ENCODE results near the gene ILDR1.

Gene ILDR1

DNA sequence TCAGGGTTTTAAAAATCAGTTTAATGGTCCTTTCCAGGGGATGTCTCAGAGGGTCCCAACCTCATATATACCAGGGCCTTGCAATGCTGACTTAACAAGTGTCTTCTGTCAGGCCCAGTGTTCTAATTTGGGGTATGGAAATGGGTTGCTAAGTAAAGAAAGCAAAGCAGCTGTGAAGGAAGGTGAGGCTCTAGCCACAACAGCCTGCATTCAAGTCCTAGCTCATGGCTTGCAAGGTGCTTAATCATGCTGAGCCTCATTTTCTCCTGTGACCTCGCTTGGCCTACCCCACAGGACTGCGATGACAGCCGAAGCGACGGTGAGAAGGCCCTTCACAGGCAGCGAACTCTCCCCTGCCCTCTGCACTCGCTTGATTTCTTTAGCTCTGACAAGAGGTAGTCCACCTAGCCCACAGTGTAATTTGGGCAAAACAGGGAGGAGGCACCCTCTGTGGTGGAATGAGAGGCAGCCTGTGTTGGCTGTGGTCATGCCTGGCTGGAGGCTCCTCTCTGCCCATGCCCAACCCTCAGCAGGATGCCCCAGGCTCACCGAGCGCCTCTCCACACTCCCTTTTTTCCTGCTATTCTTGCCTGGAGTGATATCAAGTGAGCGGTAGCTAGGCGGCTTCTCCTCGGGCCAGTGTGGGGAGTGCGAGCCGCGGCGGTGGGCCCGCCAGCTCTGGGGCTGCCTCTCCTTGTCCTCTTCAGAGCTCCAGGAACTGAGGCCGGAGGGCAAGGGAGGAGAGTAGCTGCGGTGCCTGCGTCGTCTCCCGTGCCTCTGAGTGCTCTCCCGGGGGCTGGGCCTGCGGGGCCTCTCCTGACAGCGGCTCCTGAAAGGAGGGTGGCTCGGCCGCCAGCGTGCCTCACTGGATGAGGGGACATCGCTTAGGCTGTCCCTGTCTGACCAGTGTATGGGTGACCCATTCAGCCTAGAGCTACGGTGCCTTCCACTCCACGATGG lies 29.2 kb downstream of the ILDR1 start:
- no peak for DNase-seq

DNA sequence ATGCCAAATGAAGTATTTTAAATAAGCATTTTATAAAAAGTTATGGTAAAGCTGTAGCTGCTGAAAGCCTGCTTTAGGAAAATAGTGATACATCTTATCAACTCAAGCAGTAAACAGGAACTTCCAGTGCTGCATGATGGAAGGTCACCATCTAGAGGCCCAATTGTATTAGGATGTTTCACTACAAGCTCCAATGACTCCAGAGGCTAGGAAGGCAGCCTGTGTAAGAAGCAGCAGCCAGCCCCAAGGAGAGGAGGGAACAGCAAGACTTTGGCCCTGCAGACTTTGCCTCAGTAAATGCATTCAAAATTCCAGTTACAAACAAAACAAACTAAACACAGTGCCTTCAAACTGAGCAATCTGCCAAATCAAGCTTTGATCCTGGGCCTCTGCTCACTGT lies 32.1 kb downstream of the ILDR1 start:
- DNase-seq = no peak

DNA sequence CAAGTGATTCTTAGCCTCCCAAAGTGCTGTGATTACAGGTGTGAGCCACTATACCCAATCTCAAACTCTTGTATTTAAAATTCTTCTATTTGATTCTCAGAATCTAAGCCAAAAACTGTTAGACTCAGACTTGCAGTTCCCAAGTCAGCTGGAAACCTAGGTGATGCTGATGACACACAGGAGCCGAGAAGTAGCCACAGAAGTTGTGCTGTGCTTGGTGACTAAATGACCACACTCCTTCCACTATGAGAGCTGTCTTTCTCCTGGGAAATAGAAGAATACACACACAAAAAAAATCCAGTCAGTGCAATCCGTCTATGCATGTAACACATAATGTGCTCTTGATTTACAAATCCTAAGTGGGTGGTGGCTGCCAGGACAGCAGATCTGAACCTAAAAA lies 33.9 kb downstream of the ILDR1 start:
- DNase-seq = no peak

DNA sequence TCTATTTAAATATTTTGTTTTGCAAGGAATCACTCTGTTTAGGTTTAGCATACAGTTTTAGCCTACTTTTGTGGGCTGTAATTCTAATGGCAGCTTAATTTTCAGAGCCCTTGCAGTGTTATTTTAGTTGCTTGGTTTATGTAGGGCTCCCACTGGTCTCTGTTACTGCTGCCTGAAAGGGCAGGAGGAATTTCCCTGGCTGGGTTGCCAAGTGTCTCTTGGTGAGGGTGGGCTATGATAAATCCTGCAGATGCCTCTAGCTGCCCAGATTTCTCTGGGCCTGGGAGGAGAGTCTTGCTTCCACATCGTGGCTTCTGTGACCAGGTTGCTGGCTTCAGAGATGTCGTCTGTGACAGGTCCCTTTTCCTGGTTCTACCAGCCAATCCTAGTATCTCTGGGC lies 36.2 kb downstream of the ILDR1 start:
- DNase-seq = no peak

DNA sequence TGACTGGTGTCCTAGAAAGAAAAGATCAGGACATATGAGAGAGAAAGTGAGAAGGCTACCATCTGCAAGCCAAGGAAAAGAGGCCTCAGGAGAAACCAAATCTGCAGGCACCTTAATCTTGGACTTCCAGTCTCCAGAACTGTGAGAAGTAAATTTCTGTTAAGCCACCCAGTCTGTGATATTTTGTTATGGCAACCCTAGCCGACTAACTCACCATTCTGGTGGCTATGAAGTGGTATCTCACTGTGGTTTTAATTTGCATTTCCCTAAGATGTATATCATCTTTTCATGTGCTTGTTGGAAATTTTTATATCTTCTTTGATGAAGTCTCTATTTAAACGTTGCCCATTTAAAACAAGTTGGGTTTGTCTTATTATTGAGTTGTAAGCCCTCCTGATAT lies 40.6 kb downstream of the ILDR1 start:
- DNase-seq = no peak

DNA sequence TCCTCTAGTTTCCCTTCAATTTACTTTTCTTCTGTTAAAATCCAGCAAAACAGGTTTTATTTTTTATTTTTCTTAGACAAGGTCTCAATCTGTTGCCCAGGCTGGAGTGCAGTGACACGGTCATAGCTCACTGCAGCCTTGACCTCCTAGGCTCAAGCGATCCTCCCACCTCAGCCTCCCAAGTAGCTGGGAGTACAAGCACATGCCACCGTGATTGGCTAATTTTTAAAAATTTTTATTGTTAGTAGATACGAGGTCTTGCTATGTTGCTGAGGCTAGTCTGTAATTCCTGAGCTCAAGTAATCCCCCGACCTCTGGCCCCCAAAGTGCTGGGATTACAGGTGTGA lies 41.6 kb downstream of the ILDR1 start:
- no peak for DNase-seq

DNA sequence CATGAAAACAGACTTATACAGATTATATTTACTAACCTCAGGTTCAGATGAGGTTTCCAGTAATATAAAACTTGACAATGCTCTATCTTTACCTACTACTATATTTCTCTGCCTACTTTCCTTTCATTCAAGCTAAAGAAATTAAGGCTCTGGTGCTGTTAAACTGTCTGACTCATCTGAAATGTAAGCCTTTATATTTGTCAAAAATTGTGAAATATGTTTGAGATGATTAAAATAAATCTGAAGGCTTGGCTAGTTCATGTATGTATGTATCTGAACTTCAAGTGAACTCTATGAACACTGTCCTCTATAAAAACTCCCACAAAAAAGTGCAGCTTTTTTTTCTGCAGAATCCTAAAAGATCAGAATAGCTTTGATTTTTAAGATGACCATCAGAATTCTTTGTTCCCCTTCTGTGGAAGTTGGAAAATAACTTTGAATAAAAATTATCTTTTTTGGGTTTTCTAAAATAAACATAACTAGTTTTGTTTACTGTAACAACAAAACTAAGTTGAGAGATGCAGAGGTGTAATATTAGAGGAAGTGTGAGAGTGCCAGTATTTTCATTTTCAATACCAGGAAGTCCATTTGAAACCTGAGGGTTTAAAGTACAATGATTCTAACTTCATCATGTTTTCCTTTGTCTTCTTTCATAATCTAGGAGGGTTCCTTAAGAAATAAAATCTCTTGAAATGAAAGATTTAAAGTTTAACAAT lies 42.2 kb downstream of the ILDR1 start:
- no peak for DNase-seq

DNA sequence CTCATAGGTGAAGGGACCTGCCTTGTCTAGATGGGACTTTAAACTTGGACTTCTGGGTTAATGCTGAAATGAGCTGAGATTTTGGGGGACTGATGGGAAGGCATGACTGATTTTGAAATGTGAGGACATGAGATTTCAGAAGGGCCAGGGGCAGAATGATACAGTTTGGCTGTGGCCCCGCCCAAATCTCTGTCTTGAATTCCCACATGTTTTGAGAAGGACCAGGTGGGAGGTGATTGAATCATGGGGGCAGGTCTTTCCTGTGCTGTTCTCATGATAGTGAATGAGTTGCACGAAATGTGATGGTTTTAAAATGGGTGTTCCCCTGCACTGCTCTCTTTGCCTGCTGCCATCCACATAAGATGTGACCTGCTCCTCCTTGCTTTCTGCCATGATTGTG lies 42.8 kb downstream of the ILDR1 start:
- no peak for DNase-seq

DNA sequence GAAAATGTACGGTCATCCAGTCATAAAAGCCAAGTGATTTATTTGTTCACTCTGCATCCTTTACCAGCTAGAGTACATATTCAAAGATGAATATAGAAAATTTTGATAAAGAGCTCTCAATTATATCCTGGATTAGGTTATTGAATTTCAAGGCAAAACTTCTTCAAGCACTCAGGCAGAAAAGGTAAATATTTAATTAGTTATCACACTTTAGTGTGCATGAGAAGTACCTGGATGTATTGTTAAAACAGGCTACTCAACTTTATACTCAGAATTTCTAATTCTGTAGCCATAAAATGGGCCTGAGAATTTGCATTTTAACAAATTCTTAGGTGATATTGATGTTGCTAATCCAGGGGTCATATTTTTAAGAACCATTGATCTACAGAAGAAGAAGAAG lies 45.3 kb downstream of the ILDR1 start:
- no peak for DNase-seq

DNA sequence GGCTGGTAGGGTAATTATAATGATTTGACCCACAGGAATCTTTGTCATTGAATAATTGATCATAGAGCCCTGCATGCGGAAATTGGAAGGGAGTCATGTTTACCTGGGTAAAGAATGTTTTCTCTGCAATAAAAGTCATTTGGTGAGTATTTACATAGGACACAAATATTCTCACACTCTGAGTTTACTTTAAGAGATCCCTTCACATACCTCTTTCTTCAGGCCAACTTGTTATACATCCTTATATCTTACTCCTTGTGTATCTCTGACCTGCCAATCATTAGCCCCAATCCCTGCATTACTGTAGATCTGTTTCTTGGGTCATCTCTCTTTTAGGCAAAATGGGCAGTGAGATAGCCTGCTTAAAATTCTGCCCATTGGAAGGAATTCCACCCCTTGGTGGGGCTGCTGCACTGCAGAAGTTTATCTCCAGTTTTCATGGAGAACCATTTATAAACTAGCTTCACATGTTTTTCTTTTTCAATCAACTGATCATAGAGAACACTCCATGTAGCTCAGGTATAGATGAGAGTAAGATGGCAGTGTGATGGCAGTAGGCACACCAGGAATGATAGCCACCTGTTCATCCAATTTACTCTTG lies 46.2 kb downstream of the ILDR1 start:
- DNase-seq = no peak

DNA sequence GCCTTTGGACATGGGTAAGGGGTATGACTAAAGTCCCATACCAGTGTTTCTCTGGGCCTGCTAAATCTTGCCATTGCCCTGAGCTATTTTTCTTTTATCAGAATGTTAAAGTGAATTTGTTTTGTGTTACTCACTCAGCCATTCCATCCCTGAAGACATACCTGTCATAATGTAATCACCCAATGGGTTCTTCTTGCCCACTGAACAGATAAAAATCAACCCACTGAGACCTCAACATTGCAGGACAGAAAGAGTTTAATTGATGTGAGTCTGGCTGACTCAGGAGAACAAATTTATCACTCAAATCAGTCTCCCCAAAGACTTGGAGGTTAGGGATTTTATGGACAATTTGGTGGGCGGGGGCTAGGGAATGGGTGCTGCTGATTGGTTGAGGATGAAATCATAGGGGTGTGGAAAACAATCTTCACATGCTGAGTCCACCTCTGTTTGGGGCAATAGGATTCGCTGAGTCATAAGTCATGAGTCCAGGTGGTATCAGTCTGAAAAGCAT lies 47.4 kb downstream of the ILDR1 start:
- no peak for DNase-seq

DNA sequence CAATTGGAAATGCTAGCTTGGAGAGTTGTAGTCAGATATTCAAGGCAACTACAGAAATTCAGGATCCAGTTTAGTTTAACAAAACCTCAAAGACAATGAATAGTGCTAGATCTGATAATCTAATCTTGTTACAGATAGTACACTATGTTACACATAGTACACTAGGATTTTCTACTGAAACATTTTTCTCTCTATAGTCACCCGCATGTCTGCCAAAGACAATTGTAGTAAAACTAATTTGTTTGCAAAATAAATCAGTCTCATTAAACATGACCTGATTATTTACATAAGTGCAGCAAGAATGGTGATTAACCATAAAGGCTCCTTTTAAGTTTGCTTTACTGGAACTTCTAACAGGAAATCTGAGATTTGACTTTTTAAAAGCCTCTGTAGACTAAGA lies 52.0 kb downstream of the ILDR1 start:
- no peak for DNase-seq

DNA sequence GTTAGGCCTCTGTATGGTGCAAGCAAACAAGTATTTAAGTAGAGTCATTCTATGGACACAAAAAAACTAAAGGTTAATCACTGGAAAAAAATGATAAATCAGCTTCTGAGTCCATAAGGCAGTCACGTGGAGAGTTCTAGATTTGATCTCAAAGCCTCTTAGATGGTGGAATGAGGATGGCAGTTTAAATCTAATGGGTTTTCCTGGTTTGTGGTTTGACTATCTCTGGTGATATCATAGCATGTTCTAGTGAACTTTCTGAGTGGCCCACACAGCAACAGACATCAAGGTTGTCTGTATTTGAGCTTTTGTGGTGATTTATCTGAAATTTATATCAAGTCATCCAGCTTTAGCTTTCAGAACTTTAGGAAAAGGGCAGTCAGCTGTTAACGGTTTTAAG lies 52.4 kb downstream of the ILDR1 start:
- no peak for DNase-seq

DNA sequence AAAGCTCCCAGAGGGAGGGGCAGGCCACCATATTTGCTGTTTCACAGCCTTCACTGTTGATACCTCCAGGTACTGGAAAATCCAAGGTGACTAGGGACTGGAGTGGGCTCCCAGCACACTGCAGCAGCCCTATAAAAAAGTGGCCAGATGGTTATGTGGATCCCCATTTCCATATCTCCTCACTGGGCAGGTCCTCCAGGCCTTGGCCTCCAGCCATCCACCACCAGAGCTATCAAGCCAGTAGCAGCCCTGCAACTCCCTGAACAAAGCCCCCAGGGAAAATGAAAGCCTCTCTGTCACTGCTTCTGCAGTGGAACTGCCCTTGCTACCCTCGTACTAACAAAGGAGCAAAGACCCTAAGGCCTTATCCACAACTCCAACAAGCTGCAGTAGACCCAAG lies 58.4 kb downstream of the ILDR1 start:
- no peak for DNase-seq

DNA sequence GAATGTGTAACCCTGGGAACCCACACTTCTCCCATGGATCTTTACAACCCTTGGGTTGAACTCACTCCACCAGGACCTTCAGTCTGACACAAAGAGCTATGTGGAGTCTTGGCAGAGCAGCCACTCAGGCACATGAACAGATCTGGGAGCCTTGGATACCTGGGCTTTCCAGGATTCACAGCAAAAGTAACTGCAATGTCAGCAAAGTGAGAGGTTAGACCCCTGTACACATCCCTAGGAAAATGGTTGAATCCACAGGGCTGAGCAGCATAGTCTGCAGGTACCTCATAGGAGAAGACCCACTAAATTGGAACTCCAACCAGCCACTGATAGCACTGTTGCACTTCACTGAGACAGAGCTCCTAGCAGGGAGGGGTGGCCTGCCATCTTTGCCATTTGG lies 59.6 kb downstream of the ILDR1 start:
- DNase-seq = no peak

DNA sequence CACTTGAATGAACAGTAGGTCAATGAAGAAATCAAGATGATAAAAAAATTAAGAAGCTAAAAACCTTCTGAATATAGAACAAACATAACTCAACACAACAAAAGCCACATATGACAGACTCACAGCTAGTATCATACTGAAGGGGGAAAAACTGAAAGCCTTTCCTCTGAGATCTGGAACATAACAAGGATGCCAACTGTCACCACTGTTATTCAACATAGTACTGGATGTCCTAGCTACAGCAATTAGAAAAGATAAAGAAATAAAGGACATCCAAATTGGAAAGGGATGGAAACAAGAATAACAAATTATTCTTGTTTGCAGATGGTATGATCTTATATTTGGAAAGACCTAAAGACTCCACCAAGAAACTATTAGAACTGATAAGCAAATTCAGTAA lies 60.8 kb downstream of the ILDR1 start:
- no peak for DNase-seq

DNA sequence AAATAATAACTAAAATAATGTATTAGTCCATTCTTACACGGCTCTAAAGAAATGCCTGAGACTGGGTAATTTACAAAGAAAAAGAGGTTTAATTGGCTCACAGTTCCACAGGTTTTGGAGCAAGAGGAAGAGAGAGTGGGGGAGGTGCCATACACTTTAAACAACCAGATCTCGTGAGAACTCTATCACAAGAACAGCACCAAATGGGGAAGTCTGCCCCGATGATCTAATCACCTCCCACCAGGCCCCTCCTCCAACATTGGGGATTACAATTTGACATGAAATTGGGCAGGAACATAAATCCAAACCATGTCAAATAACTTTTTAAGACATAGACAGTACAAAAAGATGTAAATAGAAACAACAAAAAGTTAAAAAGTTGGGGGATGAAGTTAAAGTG lies 63.2 kb downstream of the ILDR1 start:
- no peak for DNase-seq

DNA sequence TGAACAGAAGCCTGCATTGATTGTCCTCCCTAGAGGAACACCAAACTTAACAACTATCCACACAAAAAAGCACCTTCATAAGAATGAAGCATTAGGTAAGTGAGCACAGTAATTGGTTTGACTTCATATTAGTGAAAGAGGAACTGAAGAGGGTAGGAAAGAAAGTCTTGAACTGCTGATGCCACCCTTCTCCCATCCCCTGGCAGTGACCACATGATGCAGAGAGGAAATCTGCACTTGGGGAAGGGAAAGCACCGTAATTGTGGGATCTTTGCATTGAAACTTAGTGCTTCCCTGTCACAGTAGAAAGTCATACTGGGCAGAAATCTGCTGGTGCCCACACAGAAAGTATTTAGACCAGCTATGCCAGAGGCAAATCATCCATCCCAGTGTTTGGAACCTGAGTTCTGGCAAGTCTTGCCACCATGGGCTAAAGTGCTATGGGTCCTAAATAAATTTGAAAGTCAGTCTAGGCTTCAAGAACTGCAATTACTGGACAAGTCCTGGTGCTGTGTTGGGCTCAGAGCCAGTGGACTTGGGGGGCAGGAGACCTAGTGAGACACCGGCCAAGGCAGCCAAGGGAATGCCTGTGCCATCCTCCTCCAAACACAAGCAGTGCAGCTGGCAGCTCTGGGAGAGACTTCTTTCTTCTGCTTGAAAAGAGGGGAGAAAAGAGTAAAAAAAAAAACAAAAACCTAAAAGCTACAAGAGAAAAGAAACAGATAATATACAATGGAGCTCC lies 64.2 kb downstream of the ILDR1 start:
- DNase-seq = no peak

DNA sequence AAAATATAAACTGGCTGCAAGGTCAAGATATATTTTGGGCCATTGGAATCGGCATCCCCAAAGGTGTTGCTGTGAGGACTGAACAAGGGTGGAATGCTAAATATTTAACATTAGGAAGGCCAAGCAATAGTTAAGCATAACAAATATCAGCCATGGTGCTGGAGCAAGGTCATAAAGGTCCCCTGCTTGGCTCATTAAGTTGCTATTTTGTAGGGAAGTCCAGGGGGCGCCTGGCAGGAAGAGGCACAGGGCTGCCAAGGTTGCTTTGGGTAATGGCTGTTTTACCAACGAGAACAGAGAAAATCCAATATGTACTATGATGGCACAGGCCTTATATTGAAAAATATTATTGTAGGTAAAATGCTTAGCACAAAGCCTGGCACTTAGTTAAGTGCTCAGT lies 65.7 kb downstream of the ILDR1 start:
- DNase-seq = no peak

DNA sequence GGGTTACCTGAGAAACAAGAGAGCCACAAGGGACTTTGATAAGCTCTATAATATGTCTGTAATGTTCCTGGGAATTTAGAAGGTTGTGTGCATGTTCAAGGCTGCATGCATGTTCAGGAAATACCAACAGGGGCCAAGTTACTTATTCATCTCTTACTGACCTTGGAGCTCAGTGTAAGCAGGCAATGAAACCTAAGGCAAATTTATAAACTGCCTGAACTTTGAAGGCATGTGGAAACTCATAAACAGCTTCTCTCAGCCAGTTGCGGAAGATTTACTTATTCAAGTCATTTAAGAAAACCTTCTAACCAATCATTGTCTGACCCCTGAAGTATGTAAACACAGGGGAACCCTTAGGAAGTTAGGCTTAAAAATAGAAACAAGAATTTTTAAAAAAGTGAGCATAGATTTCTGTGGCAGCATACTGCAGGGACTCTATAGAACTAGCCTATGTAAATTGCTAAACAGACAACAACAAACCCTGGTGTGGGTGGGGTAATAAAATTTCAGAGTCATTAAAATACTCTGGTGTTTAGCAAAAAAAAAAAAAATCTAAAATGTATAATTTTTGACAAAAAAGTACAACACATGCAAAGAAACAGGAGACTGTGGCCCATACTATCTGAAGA lies 70.6 kb downstream of the ILDR1 start:
- no peak for DNase-seq

DNA sequence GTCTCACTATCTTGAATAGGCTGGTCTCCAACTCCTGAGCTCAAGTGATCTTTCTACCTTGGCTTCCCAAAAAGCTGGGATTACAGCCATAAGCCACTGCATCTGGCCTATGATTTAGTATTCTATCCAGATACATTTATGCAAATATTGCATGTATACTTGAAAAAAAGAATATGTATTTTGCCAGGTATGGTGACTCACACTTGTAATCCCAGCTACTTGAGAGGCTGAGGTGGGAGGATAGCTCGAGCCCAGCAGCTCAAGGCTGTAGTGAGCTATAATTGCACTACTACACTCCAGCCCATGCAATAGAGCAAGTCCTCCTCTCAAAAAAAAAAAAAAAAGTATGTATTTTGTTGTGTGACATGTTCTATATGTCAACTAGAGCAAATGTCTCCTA lies 73.4 kb downstream of the ILDR1 start:
- no peak for DNase-seq

DNA sequence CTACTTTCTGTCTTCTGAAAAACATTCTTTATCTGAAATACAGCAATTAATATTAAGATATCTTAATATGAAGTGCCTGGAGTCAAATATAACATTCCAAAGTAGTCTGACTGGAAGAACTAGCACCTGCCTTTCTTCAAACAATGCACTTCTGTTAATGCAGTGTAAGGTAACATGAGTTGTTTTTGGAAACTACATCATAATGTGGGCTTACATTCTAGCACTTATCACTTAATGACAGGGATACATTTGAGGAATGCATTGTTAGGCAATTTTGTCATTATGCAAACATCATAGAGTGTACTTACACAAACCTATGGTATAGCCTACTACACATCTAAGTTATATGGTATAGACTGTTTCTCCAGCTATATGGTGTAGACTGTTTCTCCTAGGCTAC lies 78.6 kb downstream of the ILDR1 start:
- DNase-seq = no peak

All from effector CD8-positive, alpha-beta T cell (primary cell).